Stimulated activated CD8-positive, alpha-beta memory T cell treated with anti-CD3 and anti-CD28 coated beads, Interleukin-4, amount 100 ng/mL, for 1 hour (primary cell): ENCODE measurements around the gene TMEM131.

ENCODE experiments used
- DNase-seq, 2 donors: peaks; one replicate each; pipeline ENCODE4 v3.0.0-alpha.2; 2020; ENCODE audit warnings: low read depth in 2 of 2, low spot score in 1 of 2

Gene TMEM131

DNA sequence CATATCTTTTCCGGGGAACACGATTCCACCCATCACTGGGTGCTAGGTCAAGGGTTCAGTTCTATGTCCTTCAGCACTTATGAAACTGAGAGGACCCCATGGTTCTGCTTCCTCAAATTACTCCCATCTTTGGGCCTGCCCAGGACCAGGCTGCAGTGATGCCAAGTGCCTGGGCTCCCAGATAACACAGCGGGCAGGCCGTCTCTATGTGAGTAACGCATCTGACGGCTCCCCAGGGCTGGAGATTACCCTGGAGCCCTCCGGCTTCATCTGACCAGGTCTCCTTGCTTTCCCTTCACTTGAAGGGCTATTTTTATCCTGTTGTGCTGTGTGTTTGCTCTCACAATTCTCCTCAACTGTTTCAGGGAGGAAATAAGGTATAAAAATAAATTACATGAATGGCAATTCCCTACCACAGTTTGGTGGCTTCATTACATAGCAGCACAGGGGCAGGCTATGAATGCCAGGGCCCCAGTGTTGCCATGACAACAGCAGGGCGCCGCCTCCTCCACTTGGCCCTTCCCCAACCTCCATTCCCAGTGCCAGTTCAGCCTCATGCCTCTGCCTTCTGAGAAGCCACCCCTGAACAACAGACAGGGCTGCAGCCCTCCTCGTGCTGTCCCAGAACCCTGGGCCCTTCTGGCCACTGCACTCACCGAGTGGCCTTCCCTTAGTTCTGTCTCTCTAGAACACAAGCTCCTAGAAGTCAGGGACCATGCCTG lies 25.4 kb upstream of the TMEM131 start:
- no peak for DNase-seq

DNA sequence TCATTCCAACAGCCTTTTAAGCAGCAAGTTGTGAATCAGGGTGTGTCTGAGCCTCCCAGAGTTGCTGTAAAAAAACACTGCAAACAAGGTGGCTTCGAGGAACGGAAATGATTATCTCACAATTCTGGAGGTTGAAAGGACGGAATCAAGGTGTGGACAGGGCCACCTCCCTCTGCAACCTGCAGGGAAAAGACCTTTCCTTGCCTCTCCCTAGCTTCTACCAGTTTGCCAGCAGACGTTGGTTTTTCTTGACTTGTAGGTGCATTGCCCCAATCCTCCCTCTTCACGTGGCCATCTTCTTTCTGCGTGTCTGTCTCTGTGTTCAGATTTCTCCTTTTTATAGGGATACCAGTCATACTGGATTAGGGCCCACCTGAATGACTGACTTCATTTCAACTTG lies 24.8 kb upstream of the TMEM131 start:
- DNase-seq = no peak

DNA sequence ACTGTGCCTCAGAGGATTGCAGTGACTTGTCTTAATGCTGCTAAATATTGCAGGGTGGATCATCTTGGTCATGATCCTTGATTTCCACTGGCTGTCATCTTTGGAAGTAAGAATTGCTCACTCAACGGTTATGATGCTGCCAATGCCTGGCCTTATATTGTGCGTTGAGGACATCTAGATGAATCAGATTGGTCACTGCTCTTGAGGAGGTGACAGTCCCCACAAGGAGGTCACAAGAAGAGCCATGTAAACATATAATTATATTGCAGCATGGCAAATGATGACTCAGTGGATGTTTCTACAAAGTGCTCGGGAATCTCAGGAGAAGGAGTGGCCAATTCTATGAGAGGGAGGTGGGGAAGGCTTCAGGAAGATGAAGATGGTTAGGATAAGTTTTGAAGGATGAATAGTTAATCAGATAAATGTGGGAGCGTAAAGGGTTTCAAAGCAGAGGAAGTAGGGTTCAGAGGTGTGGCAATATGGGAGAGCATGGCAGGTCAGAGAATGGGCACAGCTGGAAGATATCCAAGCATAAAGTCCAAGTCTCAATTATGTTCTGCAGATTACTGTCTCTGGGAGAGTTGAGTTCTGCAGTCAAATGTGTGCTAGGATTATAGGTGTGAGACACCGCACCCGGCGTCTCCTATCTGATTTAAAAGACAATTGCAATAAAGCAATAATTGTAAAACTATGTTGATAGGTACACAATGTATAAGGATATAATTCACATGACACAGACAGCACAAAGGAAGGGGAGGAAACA lies 21.3 kb upstream of the TMEM131 start:
- no peak for DNase-seq

DNA sequence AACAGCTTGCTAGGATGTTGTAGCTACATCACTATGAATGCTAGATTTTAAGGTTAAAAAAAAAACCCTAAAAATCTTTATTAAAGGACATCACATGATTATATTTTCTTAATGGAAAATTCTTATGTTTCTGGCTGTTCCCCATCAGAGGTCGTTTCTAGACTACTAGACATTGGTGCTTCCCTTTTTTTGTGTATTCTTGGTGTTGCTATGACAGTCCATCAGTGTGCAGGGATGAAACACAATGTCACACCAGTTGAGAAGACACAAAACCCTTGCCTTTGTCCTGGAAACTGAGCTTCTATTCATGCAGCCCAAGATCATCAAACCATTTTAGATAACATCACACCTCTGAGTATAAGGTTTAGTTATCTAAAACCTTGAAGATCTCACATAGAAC lies 19.9 kb upstream of the TMEM131 start:
- DNase-seq = no peak

DNA sequence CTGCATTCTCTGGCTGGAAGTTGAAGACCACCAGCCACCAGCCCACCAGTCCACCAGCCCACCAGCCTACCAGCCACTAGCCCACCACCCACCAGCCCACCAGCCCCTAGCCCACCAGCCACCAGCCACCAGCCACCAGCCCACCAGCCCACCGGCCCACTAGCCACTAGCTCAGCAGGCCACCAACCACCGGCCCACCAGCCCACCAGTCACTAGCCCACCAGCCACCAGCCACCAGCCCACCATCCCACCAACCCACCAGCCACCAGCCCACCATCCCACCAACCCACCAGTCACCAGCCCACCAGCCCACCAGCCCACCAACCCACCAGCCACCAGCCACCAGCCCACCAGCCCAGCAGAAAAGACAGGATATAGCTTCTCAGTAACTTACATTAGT lies 18.6 kb upstream of the TMEM131 start:
- no peak for DNase-seq

DNA sequence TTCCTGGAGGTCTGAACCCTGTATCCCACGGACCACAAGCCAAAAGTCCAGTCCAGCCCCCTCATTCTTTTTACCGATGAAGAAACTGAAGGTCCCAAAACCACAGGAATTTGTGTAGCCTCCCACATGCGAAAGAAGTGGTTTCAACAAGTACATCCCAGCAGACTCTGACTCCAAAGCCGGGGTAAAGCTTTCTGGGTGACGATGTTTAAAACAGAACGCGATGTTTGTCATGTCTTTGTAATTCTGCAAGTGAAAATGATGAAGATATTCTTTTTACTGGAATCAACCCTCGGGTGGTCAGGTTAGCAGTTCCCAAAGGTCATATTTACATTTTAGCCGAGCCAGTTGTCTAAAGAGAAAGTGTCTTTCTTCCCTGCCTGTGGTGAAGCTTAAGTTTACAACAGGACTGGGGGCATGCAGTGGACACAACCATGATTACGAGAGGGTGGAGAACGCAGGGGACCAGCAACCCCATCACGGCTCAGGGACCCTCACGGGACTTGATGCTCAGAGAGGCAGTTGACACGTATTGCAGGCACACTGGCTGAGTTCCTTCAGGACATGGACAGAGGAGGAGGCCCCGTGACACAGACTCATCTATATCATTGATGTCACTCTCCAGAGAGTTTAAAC lies 17.8 kb upstream of the TMEM131 start:
- no peak for DNase-seq

DNA sequence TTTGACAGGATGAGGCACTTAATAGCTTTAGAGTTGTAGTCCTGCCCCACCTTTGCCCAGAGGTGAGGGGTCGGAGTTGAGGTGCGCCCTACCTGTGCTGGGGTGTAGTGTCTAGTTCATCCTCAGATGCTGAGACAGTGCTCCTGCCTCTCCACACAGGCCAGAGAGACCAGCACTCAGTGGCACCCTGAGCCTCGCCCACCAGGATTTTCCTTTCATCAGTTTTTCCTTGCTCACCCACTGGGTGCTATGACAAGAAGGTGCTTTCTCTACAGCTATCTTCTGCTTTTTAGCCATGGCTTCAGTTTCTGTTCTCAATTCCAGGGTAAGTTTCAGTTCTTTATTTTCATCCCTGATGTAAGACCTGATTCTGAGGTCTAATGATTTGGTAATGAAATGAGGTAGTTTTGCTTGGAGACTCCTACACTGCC lies 16.8 kb upstream of the TMEM131 start:
- DNase-seq = no peak

DNA sequence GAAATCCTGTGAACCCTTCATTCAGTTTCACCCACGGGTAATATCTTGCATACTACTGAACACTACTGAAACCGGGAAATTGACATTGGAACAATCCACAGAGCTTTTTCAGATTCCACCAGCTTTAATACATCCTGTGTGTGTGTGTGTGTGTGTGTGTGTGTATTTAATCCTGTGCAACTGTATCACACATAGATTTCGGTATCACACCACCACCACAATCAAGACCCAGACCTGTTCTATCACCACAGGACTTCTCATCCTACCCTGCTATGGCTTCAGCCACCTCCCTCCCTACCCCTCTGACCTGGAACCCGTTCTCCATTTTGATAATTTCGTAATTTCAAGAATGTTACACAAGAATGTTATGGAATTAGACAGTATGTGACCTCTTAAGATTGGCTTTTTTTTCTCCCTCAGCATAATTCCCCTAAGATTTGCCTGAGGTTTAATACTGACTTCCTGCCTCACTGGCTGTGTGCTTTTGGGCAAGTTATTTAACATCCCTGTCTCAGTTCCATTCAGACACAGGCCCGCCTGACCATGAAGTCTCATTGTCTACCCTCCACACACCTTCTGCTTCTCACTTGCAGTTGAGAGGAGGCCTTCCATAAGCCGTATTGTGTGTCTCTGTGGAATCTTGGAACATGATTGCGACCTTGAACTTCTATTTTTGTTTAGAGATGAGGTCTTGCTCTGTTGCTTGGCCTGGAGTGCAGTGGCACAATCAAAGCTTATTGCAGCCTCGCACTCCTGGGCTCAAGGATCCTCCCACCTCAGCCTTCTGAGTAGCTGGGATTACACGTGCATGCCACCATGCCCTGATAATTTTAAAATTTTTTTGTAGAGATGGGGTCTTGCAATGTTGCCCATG lies 14.4 kb upstream of the TMEM131 start:
- DNase-seq = no peak

DNA sequence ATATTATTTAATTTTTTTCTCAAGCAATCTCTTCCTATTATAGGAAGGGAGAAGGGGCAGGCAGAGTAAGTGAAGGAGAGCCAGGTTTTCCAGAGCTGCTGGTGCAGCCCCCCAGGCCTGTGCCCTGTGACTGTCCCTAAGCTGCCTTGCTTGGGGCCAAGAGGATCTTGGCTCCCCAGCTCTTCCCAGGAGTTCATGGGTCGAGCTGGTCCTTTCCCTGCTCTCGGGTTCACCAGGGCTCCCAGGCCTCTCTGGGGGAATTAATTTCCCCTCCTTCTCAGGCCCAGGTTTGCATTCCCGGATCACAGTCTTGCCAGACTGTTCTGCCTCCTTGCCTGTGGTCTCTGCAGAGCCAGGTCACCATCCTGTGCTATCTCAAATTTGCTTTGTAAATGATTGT lies 12.7 kb upstream of the TMEM131 start:
- no peak for DNase-seq

DNA sequence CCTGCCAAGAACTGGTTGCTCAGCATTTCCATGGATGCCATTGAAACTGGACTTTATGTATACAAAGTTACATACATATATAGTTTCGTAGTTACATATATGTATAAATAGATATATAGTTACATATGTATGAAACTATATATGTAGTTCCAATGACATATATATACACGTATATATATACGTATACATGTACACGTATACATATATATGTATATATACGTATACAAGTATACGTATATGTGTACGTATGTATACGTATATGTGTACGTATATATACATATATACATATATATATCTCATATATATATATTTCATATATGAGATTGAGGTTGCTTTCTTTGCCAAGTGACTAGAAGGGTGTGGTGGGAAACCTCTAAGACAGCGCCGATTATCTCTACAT lies 10.6 kb upstream of the TMEM131 start:
- no peak for DNase-seq

DNA sequence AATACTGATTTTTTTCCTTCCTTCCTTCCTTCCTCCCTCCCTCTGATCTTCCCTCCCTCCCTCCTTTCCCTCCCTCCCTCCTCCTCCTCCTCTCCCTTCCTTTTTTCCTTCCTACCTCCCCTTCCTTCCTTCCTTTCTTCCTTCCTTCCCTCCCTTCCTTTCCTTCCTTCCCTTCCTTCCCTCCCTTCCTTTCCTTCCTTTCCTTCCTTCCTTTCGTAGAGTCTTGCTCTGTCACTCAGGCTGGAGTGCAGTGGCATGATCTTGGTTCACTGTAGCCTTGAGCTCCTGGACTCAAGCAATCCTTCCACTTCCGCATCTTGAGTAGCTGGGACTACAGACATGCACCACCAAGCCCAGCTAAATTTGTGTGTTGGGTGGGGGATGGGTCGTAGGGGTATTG lies 8.9 kb upstream of the TMEM131 start:
- DNase-seq = no peak

DNA sequence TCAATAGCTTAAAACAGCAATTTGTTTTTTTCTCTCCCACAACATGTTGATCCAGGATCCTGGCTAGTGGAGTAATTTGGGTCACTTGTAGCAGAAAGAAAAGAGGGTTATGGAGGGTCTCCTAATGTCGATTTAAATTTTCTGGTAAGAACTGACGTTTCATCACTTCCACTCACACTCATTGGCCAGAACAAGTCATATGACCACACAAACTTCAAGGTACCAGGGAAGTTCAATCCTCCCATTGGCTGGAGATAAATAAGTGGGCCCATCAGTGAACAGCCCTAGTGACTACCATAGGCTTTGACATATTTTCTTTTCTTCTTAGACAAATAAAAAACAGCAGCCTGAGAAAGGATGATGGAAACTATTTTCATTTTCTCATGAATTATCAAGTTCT lies 8.3 kb upstream of the TMEM131 start:
- DNase-seq = no peak

DNA sequence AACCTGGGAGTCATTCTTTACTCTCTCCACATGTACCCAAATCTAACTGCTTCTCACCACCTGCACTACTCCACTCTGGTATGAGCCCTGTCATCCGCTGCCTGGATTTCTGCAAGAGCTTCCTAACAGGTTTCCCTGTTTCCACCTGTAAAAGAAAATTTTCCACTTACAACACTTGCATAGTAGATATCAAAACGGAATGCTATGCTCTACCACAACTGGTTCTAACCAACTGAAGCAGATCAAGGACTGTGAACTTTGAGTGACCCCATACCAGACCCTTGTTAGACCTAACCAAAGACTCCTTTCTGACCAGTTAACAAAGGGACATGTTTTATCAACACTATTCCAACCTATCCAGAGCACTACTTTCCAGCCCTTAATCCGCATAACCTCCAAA lies 3.8 kb upstream of the TMEM131 start:
- no peak for DNase-seq

DNA sequence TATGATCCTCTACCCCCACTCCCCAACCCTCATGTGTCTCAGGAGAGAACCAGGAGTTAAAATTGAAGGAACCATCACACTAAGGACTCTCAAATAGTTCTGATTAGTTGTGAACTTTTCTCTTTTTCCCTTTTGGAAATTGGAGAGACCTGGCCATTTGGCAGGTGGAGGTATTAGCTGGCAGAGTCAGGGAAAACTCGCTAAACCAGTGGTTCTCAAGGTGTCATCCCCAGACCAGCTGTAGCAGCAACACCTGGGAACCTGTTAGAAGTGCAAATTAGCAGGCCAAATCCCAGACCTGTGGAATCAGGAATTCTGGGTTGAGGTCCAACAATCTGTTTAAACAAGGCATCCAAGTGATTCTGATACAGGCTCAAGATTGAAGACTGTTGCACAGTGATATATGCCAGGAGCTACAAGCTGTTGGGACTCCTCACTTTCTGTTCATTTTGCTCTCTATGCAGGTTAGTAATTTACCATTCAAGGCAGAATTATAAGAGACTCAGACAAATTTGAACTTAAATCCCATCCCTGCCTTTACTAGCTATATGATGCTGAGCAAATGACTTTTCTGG lies 2.8 kb upstream of the TMEM131 start:
- DNase-seq = no peak

DNA sequence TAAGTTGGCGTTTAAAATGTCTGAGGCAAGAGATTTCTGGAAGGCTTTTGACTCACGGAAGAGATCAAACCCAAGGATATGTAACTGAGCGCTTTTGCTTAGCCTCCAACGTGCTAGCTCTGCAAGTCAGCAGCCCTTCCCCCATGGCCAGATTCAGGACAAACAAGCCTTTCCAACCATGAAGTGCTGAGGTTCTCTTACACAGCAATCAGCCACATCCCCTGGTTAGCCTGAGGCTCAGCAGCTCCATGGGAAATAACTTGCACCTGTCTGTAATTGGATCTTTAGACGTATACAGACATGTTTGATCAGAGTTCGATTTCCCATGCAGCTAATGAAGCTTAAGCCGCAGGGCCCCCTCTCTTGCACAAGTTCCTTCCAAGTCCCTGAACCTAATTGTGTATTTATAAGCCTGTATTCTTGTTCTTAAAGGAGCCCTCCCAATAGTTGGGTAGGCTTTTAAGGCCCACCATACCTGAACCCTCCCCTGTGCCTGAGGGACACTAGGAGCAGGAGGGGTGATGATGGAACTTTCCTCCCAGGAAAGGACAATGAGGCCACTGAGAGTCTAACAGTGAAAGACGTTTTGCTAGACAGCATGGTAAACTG lies 2.1 kb upstream of the TMEM131 start:
- DNase-seq = no peak

DNA sequence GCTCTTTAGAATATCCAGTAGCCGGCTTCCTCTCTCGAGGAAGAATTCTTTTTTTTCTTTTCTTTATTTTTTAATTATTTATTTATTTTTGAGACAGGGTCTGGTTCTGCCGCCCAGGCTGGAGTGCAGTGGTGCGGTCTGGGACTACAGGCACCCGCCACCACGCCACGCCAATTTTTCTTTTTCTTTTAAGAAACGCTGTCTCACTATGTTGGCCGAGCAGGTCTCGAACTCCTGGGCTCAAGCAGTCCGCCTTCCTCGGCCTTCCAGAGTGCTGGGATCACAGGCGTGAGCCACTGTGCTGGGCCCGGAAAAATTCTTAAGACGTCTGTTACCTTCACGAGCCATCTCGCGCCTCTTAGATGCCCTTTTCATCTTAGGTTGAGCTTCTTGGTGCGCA lies 931 bp upstream of the TMEM131 start:
- DNase-seq = no peak

DNA sequence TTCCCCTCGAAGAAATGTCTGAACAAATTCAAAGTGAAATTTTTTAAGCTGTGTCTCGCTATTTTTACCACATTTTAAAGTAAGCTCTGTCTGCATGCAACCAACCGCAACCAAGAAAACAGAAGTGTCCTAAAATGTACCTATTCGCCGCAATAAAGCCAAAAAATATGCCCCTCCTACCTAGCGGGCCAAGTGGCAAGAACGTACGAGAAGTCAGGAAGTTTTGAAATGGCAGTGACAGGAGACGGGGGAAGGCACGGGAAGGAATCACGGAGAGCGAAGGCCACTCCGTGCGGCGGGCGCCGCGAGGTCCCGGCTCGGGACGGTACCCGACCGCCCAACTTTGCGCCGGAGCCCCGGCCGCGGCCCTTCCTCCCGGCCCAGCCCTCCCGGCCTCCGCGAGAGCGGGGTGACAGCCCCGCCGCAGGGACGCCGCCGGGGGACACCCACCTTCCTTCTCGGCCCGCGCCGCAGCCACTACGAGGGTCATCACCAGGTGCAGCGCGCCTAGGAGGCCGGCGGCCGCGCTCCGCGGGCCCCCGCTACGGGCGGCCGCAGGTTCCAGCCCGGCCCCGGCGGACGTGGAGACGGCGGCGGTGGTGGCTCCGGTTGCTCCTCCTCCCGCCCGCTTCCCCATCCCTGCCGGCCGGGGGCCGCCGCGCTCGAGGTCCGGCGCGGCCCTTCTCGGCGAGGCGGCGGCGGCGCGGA lies 568 bp downstream of the TMEM131 start:
- DNase-seq = peak; percentile 8 to 14

DNA sequence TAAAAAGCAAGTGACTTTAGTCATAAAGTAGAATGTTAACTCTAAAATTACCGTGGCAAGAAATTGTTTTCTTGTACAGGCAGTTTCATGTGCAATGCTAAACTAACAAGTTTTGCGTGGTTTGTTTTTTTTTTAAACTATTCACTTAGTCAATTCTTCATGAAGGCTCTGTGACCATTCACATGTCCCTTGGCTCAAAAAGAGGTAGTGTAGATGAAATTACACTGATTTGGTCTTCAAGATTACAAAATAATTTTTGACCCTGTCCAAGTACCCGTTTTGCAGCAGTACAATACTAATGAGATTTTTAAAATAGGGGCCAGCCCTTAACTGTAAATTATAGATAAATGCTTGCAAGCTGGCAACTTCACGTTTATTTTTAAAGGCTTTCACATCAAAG lies 1.3 kb downstream of the TMEM131 start:
- no peak for DNase-seq

DNA sequence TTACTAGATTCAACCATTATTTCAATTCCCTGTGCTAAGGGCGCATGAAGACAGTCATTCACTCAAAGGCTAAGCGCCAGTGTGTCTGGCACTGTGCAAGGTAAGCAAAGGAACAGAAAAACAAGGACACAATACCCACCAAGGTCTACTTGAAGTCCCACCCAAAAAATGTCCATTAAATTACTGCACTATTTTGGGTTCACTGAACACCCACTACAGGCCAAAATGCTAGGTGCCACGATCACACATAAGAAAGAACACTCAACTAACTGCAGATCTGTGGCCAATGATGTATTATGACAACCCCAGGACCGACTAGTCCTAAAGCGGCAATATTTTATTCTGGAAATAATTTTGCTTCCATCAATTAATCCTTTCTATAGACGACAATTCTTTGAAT lies 1.8 kb downstream of the TMEM131 start:
- DNase-seq = no peak
